Activated T-helper 1 cell treated with anti-CD3 and anti-CD28 coated beads, Interleukin-12 subunit alpha, Interleukin-12 subunit beta, Interleukin-2, Interleukin-4 antibody, amounts not matched to agents 30 ng/mL and 10 ng/mL and 1 ng/mL, durations not matched to agents 14 hours and 24 hours and 36 hours (primary cell): ENCODE measurements around the gene ZEB1. TPM values are rescaled to one million over a fixed set of nuclear protein-coding genes. Genes with fewer than 3 reads are reported as not detected.
A peak's percentile ranks its signal among the peaks of the same experiment; 100 is the strongest.
"Not testable (repeated sequence)": the region's sequence is repeated elsewhere in the genome, so short reads cannot be mapped to it uniquely, and the experiment has no call there.

Source experiments
- DNase-seq: peaks from one replicate; pipeline ENCODE4 v3.0.0; 2021; ENCODE audit warnings: low spot score
- H3K27ac Mint-ChIP-seq: one replicate; pipeline ENCODE4 v1.8.0; 2021; ENCODE audit warnings: mild to moderate bottlenecking, mixed read lengths
- H3K27me3 Mint-ChIP-seq: one replicate; pipeline ENCODE4 v1.8.0; 2022; ENCODE audit warnings: mild to moderate bottlenecking, moderate library complexity, mixed read lengths; ENCODE audit not compliant: insufficient read depth
- H3K36me3 Mint-ChIP-seq: one replicate; pipeline ENCODE4 v1.8.0; 2021; ENCODE audit warnings: low read depth, mixed read lengths
- H3K4me1 Mint-ChIP-seq: one replicate; pipeline ENCODE4 v1.8.0; 2021; ENCODE audit warnings: low read depth, mixed read lengths
- H3K4me3 Mint-ChIP-seq: one replicate; pipeline ENCODE4 v1.8.0; 2021; ENCODE audit warnings: mild to moderate bottlenecking, moderate library complexity, mixed read lengths
- H3K9me3 Mint-ChIP-seq: one replicate; pipeline ENCODE4 v1.8.0; 2021; ENCODE audit warnings: mixed read lengths
- intact Hi-C: fragments of 100-400 bp; cut with micrococcal nuclease; formaldehyde crosslinking; loops from one replicate; pipeline ENCODE4 v1.15.1; 2024
- total RNA-seq: library from RNA; stranded (reverse); gene quantifications from 2 replicates; pipeline ENCODE4 v1.2.3, GENCODE V29; 2022

Gene ZEB1
- total RNA-seq, 1 donor from 2014 or later: 79.8 TPM

DNA sequence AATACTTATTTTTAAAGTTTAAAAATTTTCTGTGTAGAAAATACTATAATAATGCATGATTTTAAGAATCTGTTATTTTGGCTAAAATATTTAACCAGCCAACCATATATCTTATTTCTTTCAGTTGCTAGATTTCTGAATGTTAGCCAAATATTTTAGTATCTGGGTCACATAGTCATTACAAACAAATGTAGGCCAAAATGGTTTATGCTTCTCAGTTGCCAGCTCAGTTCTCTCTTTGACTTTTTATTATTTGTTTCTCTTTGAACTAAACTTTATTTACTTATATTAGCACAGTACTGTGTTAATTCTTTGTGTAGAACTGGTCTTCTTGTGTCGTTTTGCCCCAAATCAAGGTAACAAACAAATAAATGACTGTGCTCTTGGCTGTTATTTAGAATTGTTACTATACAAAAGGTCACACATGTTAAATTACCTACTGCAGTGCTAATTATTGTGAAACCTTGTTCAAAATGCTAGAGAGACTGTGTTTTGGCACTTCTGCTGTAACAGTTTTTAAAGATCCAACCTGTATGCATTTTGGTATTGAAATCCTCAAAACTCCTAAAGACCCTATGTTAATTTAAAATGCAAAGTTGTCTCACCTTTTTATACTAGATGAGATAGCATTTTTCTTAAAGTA is 39.8 kb downstream of the ZEB1 start:
- peaks cover 23% of the 10 kb centered on the region for H3K36me3 Mint-ChIP-seq
- no peak overlapping the region for H3K4me3 Mint-ChIP-seq
- peaks cover 4% of the 10 kb centered on the region for H3K9me3 Mint-ChIP-seq
- H3K27me3 Mint-ChIP-seq: no peaks in the 10 kb centered on the region
- no peak overlapping the region for H3K27ac Mint-ChIP-seq
- H3K4me1 Mint-ChIP-seq: peaks cover 9% of the 10 kb centered on the region
- intact Hi-C loops: no loop called here
- DNase-seq: no peak

DNA sequence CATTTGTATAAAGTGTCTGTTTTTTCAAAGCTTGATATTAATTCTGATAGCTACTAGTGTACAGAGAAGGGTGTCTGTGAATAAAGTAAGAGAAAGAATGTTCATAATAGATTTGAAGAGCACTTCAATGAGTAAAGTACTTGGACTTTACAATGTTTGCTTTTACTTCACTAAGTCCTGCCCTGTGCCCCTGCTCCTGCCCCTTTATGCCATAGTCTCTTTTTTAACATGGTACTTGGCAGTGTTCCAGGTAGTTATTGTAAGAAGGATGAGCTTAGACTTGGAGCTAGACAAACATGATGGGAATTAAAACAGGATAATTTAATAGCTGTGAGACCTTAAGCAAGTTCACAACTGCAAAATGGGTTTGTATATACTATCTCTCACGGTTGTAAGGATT is 41.0 kb downstream of the ZEB1 start:
- Mint-ChIP-seq H3K9me3 (peaks cover 4% of the 10 kb centered on the region), H3K36me3 (peaks cover 25% of the 10 kb centered on the region), H3K4me1 (peaks cover 5% of the 10 kb centered on the region), H3K27me3 (no peaks in the 10 kb centered on the region), H3K4me3 (no peak overlapping the region), H3K27ac (no peak overlapping the region)
- intact Hi-C loops: no loop called here
- DNase-seq: no peak

DNA sequence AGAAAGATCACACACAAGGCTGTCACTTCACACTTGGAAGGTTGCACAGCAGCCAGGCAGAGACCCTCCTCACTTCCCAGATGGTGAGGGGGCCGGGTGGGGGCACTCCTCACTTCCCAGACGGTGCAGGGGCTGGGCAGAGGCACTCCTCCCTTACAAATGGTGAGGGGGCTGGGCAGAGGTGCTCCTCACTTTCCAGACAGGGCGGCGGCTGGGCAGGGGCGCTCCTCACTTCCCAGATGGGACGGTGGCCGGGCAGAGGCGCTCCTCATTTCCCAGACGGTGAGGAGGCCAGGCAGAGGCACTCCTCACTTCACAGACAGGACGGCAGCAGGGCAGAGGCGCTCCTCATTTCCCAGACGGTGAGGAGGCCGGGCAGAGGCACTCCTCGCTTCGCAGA is 42.5 kb downstream of the ZEB1 start:
- H3K4me1 Mint-ChIP-seq, intact Hi-C loops, H3K27me3 Mint-ChIP-seq, DNase-seq, H3K4me3 Mint-ChIP-seq, H3K9me3 Mint-ChIP-seq, H3K27ac Mint-ChIP-seq: not testable (repeated sequence)
- peaks cover 26% of the 10 kb centered on the region for H3K36me3 Mint-ChIP-seq

DNA sequence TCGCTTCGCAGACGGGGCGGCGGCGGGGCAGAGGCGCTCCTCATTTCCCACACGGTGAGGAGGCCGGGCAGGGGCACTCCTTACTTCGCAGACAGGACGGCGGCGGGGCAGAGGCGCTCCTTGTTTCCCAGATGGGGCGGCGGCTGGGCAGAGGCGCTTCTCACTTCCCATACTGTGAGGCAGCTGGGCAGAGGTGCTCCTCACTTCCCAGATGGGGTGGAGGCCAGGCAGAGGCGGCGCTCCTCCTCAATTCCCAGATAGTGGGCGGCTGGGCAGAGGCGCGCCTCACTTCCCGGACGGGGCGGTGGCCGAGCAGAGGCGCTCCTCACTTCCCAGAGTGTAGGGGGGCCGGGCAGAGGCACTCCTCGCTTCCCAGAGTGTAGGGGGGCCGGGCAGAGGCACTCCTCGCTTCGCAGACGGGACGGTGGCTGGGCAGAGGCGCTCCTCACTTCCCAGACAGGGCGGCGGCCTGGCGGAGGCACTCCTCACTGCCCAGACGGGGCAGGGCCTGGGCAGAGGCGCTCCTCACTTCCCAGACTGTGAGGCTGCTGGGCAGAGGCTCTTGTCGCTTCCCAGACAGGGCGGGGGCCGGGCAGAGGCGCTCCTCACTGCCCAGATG is 43.1 kb downstream of the ZEB1 start:
- peaks cover 4% of the 10 kb centered on the region for H3K9me3 Mint-ChIP-seq
- no peak overlapping the region for H3K4me3 Mint-ChIP-seq
- no peak overlapping the region for H3K27ac Mint-ChIP-seq
- H3K4me1 Mint-ChIP-seq: peaks cover 5% of the 10 kb centered on the region
- H3K27me3 Mint-ChIP-seq: no peaks in the 10 kb centered on the region
- no peak for DNase-seq
- H3K36me3 Mint-ChIP-seq: peaks cover 26% of the 10 kb centered on the region
- intact Hi-C loops: no loop called here

DNA sequence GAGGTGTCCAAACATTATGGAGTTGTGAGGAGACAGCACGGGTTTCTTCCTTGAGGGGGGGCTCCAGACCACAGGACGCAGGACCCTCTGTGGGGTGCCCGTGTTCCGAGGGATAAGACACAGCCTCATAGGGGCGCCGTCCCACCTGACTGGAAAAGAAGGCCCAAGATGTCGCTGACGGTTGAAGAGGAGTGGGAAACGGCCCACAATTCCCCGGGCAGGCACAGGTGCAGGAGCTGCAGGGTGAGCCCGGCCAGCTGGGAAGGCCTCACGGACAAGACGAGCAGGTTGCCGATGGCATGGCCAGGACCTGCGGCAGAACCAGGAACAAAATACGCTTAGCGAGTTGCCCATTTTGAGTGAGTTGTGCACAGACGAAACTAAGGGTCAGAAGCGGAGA is 44.7 kb downstream of the ZEB1 start:
- H3K27ac Mint-ChIP-seq: peak overlapping the region; percentile 7

DNA sequence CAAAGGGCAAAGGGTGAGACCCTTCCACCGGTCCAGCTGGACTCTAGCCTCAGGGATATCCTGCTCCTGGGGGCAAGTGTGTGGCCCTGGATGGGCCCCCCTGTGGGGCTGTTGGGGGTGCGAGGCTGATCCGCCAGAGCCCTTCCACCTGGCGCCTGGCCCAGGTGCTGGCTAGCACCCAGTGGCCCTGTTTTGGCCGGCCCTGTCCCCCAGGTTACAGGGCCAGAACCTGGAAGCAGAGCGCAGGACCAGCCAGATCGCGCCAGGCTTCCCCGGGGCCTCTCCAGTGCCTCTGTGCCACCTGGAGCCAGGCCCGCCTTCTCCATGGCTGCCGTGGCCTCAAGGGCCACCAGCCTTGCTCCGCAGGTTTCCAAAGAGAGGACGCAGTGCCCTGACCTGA is 45.2 kb downstream of the ZEB1 start:
- H3K27me3 Mint-ChIP-seq, H3K9me3 Mint-ChIP-seq, H3K4me1 Mint-ChIP-seq, H3K4me3 Mint-ChIP-seq, DNase-seq, H3K27ac Mint-ChIP-seq, intact Hi-C loops: not testable (repeated sequence)
- H3K36me3 Mint-ChIP-seq: peaks cover 25% of the 10 kb centered on the region

More for the DNA sequence above, 44.7 kb downstream of the ZEB1 start:
- H3K4me3 Mint-ChIP-seq, DNase-seq, H3K9me3 Mint-ChIP-seq, H3K4me1 Mint-ChIP-seq, H3K27me3 Mint-ChIP-seq, intact Hi-C loops: not testable (repeated sequence)
- H3K36me3 Mint-ChIP-seq: peaks cover 25% of the 10 kb centered on the region

DNA sequence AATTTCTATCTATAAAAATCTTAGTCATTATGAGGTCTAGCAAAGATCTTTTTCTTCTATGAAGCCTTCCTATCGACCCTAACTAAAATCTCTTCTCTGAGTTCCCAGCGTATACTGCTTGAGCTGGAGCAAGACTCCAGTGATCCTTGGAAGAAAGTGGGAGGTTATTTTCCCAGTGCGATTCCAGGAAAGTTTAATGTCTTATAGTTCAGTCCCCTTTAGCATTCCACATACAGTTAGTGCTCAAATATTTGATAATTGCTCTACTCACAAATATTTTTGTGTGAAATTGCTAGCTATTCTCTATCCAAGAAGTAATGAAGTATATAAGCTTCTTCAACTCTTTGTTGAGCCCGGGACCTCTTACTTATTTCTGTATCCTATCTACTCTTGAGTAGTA is 47.7 kb downstream of the ZEB1 start:
- no peak overlapping the region for H3K4me3 Mint-ChIP-seq
- H3K9me3 Mint-ChIP-seq: no peaks in the 10 kb centered on the region
- peaks cover 15% of the 10 kb centered on the region for H3K36me3 Mint-ChIP-seq
- intact Hi-C loops: no loop called here
- peaks cover 12% of the 10 kb centered on the region for H3K4me1 Mint-ChIP-seq
- DNase-seq: no peak
- H3K27ac Mint-ChIP-seq: no peak overlapping the region
- H3K27me3 Mint-ChIP-seq: no peaks in the 10 kb centered on the region

DNA sequence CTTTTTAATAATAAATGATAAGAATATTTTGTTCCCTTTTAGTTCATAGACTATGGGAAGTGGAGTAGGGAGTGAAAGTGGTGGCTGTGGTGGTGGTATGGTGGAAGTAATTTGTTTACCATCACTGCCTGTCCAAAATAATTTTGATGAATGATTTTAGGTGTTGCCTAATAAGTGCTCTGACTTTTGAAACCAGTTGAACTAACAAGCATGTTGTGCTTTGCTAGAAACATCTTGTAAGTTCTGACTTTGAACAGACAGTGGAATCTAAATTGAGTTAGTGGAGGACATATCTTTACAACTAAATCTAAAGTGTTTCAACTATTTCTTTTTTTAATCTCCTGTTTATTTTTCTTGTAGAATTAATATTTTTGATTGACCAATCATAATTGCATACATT is 49.7 kb downstream of the ZEB1 start:
- no peaks in the 10 kb centered on the region for H3K9me3 Mint-ChIP-seq
- H3K36me3 Mint-ChIP-seq: peaks cover 7% of the 10 kb centered on the region
- no peak overlapping the region for H3K4me3 Mint-ChIP-seq
- intact Hi-C loops: no loop called here
- no peaks in the 10 kb centered on the region for H3K27me3 Mint-ChIP-seq
- H3K4me1 Mint-ChIP-seq: peaks cover 16% of the 10 kb centered on the region
- no peak for DNase-seq
- H3K27ac Mint-ChIP-seq: no peak overlapping the region

DNA sequence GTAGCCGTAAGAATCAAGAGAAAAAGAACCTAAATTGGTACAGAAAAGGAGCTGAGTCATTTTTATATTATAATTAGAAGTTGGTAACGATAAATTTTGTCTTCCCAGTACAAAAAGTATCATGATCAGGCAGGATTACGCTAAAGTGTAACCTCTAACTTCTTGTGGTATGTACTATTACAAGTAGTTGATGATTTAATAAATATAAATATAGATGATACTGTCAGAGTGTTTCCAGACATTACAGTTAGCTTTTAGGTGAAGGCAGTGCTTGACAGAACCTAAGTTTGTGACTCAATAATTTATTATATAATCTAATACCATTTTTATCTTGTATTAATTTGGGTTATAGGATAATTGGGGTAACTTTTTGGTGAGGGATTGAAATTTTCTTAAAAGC is 53.4 kb downstream of the ZEB1 start:
- DNase-seq: no peak
- Mint-ChIP-seq H3K4me1 (peaks cover 20% of the 10 kb centered on the region), H3K36me3 (peaks cover 5% of the 10 kb centered on the region), H3K4me3 (no peak overlapping the region), H3K9me3 (no peaks in the 10 kb centered on the region), H3K27me3 (no peaks in the 10 kb centered on the region), H3K27ac (no peak overlapping the region)
- intact Hi-C loops: no loop called here

DNA sequence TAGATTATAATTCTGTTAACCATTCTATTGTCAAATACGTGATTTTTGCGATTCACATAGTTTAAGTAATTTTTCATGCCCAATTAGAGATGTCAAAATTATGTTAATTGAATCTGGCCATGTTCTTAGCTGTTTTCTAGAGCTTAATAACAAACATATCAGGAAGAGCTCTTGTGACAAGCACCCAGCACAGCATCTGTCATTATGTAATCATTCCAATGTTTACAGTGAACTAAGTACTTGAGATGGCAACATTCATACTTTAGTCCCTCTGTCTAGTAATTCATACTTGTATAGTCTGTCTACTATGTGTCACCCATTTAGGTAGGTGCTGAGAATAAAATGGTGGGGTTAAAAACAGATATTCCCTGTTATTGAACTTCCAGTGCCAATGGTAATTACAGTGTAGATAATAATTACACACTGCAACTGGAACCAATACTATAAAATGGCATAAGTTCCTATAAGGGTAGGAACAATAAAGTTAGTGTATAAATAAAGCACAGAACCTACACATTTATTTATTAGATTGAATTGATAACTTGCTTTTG is 55.2 kb downstream of the ZEB1 start:
- H3K4me3 Mint-ChIP-seq: no peak overlapping the region

DNA sequence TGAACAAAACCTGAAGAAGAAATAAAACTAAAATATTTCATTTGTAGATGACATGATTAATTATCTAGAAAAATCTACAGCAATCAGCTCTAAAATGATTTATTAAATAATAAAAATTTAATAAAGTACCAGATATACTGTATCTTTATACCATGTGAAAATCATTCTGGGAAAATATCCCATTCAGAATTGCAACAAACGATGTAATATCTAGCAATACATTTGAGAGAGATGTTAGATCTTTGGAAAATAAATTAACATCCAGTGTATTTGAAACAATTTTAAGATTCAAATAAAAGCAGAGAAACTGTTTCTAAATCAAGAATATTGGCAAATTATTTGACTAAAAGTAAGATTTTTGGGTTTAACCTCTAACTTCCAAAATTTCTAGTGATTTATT is 62.2 kb downstream of the ZEB1 start:
- Mint-ChIP-seq H3K4me1 (peaks cover 9% of the 10 kb centered on the region), H3K27ac (no peak overlapping the region)

More for the DNA sequence above, 55.2 kb downstream of the ZEB1 start:
- DNase-seq: no peak
- Mint-ChIP-seq H3K27ac (no peak overlapping the region), H3K36me3 (peaks cover 3% of the 10 kb centered on the region), H3K9me3 (no peaks in the 10 kb centered on the region), H3K27me3 (no peaks in the 10 kb centered on the region), H3K4me1 (peaks cover 20% of the 10 kb centered on the region)
- intact Hi-C loops: no loop called here

DNA sequence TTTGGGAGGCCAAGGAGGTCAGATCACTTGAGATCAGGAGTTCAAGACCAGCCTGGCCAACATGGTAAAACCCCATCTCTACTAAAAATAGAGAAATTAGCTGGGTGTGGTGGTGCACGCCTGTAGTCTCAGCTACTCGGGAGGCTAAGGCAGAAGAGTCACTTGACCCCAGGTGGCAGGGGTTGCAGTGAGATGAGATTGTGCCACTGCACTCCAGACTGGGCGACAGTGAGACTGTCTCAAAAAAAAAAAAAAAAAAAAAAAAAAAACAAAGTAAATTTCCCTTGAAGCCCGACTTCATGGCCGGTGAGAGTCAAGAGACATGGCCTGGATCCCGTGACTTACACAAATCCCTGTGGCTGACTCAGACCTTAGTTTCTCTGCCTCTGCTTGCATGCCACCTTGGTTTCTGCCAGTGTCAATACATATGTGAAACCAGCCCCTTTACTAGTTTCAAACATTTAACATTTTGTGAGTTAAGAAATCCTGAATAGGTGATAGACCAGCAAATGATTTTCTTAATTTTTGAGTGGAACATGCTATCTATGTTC is 62.8 kb downstream of the ZEB1 start:
- H3K4me1 Mint-ChIP-seq: peaks cover 9% of the 10 kb centered on the region
- DNase-seq: no peak
- intact Hi-C loops: no loop called here
- no peak overlapping the region for H3K4me3 Mint-ChIP-seq
- H3K9me3 Mint-ChIP-seq: no peaks in the 10 kb centered on the region
- no peak overlapping the region for H3K27ac Mint-ChIP-seq
- peaks cover 2% of the 10 kb centered on the region for H3K36me3 Mint-ChIP-seq
- no peaks in the 10 kb centered on the region for H3K27me3 Mint-ChIP-seq

More for the DNA sequence above, 62.2 kb downstream of the ZEB1 start:
- Mint-ChIP-seq H3K9me3 (no peaks in the 10 kb centered on the region), H3K36me3 (peaks cover 2% of the 10 kb centered on the region), H3K4me3 (no peak overlapping the region), H3K27me3 (no peaks in the 10 kb centered on the region)
- no peak for DNase-seq
- intact Hi-C loops: no loop called here

DNA sequence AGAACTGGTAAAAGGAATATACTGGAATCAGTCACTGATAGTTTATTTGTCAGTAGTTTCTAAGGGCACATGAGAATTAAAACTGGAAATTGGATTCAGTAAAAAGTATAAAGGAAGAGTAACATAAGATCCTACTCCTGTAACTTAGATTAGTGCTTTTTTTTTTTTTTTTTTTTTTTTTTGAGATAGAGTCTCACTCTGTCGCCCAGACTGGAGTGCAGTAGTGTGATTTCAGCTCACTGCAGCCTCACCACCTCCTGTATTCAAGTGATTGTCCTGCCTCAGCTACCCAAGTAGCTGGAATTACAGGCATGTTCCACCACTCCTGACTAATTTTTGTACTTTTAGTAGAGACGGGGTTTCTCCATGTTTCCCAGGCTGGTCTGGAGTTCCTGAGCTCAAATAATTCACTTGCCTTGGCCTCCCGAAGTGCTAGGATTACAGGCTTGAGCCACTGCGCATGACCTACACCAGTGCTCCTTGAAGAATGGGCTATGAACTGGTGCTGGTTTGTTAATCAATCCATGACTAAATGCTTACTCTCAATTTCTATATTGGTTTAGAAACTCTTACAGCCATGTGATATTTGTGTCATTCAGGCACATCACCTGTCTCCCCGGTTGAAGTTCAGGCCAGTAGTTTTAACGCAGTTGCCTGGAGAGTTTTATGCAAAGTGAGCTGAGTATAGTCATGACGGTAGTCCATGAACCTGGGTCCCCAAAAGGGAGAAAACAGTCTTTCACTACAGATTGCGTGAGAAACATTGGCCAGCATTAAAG is 65.0 kb downstream of the ZEB1 start:
- no peaks in the 10 kb centered on the region for H3K27me3 Mint-ChIP-seq
- intact Hi-C loops: no loop called here
- H3K4me3 Mint-ChIP-seq: no peak overlapping the region
- peaks cover 9% of the 10 kb centered on the region for H3K4me1 Mint-ChIP-seq
- no peaks in the 10 kb centered on the region for H3K9me3 Mint-ChIP-seq
- no peak for DNase-seq
- peaks cover 9% of the 10 kb centered on the region for H3K36me3 Mint-ChIP-seq
- H3K27ac Mint-ChIP-seq: no peak overlapping the region
